Left ventricle myocardium inferior (tissue), 1 donor: ENCODE measurements around the gene ACTR3C. TPM values are rescaled to one million over a fixed set of nuclear protein-coding genes. Genes with fewer than 3 reads are reported as not detected.
"Not testable (repeated sequence)": the region's sequence is repeated elsewhere in the genome, so short reads cannot be mapped to it uniquely, and the experiment has no call there.

ENCODE experiments used
- DNase-seq: peaks from one replicate; pipeline ENCODE4 v3.0.0-alpha.2; 2020
- H3K27ac ChIP-seq: fragments of 200-600 bp; replicated peaks from 2 replicates; pipeline ENCODE4 v1.8.0; 2021
- H3K27me3 ChIP-seq: fragments of 200-600 bp; 2 replicates; pipeline ENCODE4 v1.8.0; 2021; ENCODE audit warnings: low read depth
- H3K36me3 ChIP-seq: fragments of 200-600 bp; 2 replicates; pipeline ENCODE4 v1.8.0; 2021
- H3K4me1 ChIP-seq: fragments of 200-600 bp; 2 replicates; pipeline ENCODE4 v1.8.0; 2021
- H3K4me3 ChIP-seq: fragments of 200-600 bp; 2 replicates; pipeline ENCODE4 v1.8.0; 2021; ENCODE audit warnings: mild to moderate bottlenecking, moderate library complexity
- H3K9me3 ChIP-seq: fragments of 200-600 bp; replicated peaks from 2 replicates; pipeline ENCODE4 v1.8.0; 2021
- intact Hi-C: fragments of 100-400 bp; cut with micrococcal nuclease; formaldehyde crosslinking; loops from one replicate; pipeline ENCODE4 v1.11.0; 2022
- total RNA-seq: library from RNA; stranded (reverse); fragmentation: NEBNext Ultra II Directional; extraction: Animal tissue kit (Norgen Biotek cat#: 25700); gene quantifications from one replicate; pipeline ENCODE4 v1.2.1, GENCODE V29; 2021
- TF ChIP-seq, protein P1 (sequence below): fragments of 200-600 bp; IDR thresholded peaks from 2 replicates; pipeline ENCODE4 v1.8.0; 2021; ENCODE audit warnings: antibody characterized with exemption, mild to moderate bottlenecking, borderline replicate concordance
- donor health status: DM: no; HTN: yes; CAD: no; lungs with severe emphysema.

The ACTR3C gene
- total RNA-seq, 1 donor from 2014 or later: 5.1 TPM

DNA sequence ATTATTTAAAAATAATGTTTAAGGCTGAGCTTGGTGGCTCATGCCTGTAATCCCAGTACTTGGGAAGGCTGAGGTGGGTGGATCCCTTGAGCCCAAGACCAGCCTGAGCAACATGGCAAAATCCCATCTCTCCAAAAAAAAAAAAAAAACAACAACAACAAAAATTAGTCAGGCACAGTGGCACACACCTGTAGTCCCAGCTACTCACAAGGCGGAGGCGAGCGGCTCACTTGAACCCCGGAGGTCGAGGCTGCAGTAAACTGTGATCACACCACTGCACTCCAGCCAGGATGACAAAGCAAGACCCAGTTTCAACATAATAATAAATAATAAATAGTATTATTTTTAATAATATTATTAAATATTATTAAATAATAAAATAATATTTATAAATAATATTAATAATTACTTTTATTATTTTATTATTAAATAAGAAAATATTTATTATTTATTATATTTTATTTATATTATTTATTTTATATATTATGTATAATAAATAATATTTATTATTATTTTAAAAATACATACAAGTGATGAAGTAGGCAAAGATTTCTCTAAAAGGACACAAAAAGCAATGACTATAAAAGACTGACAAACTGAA is 8.6 kb downstream of the ACTR3C start:
- H3K27ac ChIP-seq: no peak overlapping the region
- no peak for DNase-seq
- no peaks in the 10 kb centered on the region for H3K27me3 ChIP-seq
- H3K9me3 ChIP-seq: no peaks in the 10 kb centered on the region
- intact Hi-C loops: no loop called here
- no peaks in the 10 kb centered on the region for H3K4me1 ChIP-seq
- TF ChIP-seq, protein P1, sequence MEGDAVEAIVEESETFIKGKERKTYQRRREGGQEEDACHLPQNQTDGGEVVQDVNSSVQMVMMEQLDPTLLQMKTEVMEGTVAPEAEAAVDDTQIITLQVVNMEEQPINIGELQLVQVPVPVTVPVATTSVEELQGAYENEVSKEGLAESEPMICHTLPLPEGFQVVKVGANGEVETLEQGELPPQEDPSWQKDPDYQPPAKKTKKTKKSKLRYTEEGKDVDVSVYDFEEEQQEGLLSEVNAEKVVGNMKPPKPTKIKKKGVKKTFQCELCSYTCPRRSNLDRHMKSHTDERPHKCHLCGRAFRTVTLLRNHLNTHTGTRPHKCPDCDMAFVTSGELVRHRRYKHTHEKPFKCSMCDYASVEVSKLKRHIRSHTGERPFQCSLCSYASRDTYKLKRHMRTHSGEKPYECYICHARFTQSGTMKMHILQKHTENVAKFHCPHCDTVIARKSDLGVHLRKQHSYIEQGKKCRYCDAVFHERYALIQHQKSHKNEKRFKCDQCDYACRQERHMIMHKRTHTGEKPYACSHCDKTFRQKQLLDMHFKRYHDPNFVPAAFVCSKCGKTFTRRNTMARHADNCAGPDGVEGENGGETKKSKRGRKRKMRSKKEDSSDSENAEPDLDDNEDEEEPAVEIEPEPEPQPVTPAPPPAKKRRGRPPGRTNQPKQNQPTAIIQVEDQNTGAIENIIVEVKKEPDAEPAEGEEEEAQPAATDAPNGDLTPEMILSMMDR: no peak
- no peaks in the 10 kb centered on the region for H3K36me3 ChIP-seq
- H3K4me3 ChIP-seq: no peak overlapping the region

DNA sequence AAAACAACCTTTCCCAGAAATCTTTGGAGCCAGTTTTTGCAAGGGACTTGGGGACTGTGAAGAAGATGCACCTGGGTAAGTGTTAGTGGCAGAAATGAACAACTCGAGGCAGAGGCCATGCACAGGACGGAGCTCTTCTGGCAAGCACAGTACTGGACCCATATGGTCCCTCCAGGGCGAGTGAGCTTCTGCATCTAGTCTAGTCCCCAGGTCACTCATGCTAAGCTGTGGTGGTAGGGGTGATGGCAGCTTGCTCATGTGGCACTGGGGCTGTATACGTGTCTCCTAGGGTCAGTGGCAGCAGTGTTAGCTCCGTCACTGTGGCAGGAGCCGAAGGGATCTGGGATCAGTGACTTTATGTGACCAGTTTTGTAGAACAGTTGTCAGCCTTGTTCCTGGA is 9.5 kb downstream of the ACTR3C start:
- intact Hi-C loops: no loop called here
- H3K4me1 ChIP-seq: no peaks in the 10 kb centered on the region

DNA sequence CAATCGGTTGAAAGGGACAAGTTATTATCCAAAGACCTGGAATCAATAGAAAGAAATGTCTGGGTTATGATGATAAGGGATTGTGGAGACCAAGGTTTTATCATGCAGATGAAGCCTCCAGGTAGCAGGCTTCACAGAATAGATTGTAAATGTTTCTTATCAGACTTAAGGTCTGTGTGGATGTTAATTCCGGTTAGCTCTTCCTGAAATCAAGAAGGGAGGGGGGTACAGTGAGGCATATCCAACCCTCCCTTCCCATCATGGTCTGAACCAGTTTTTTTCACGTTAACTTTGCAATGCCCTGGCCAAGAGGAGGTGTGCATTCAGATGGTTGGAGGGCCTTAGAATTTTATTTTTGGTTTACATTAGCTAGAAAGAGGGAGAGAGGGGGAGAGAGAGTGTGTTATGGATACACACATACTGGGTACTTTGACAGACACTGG is 10.0 kb downstream of the ACTR3C start:
- Histone ChIP-seq H3K9me3 (no peaks in the 10 kb centered on the region), H3K36me3 (no peaks in the 10 kb centered on the region), H3K4me3 (no peak overlapping the region), H3K27ac (no peak overlapping the region), H3K27me3 (no peaks in the 10 kb centered on the region), H3K4me1 (no peaks in the 10 kb centered on the region)
- TF ChIP-seq, protein P1: no peak
- intact Hi-C loops: no loop called here
- DNase-seq: no peak

More for the DNA sequence above, 9.5 kb downstream of the ACTR3C start:
- DNase-seq: no peak
- TF ChIP-seq, protein P1: no peak
- H3K4me3 ChIP-seq: no peak overlapping the region
- H3K9me3 ChIP-seq: no peaks in the 10 kb centered on the region
- no peaks in the 10 kb centered on the region for H3K36me3 ChIP-seq
- no peaks in the 10 kb centered on the region for H3K27me3 ChIP-seq
- no peak overlapping the region for H3K27ac ChIP-seq

DNA sequence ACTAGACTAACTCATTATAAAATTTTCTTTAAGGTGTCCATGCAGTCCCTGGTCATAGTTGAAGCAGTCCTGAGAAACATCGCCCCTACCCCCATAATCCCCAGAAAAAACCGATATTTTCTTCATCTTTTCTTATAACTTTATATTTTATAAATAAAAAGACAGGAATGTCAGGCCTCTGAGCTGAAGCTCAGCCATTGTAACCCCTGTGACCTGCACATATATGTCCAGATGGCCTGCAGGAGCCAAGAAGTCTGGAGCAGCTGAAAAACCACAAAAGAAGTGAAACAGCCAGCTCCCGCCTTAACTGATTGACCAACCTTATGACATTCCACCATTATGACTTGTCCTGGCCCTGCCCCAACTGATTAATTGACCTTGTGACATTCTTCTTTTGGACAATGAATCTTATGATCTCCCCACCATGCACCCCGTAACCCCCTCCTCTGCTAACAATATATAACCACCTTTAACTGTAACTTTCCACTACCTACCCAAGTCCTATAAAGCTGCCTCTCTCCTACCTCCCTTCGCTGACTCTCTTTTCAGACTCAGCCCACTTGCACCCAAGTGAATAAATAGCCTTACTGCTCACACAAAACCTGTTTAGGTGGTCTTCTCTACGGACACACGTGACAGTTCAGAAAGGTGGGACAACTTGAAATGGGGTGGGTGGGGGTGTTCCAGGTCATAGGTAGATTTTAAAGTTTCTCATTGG is 10.5 kb downstream of the ACTR3C start:
- H3K27ac ChIP-seq, H3K27me3 ChIP-seq, intact Hi-C loops, DNase-seq, H3K4me3 ChIP-seq, H3K4me1 ChIP-seq, H3K36me3 ChIP-seq, H3K9me3 ChIP-seq: not testable (repeated sequence)

DNA sequence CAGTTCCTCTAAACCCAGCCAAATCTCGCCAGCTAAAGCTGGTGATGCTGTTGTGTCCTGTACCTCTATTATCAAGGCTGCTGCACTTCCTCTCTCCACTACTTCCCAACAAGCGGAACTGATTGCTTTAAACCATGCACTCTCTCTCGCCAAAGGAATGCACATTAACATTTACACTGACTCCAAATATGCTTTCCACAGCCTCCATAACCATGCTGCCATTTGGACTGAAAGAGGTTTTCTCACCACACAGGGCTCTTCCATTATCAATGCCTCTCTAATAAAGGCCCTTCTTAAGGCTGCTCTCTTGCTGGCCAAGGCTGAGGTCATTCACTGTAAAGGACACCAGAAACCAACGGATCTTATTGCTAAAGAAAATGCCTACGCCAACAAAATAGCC is 11.6 kb downstream of the ACTR3C start:
- H3K27me3 ChIP-seq: no peaks in the 10 kb centered on the region
- no peaks in the 10 kb centered on the region for H3K9me3 ChIP-seq
- H3K27ac ChIP-seq: no peak overlapping the region
- H3K36me3 ChIP-seq: no peaks in the 10 kb centered on the region
- no peaks in the 10 kb centered on the region for H3K4me1 ChIP-seq
- intact Hi-C loops: no loop called here
- DNase-seq: no peak
- TF ChIP-seq, protein P1: no peak
- no peak overlapping the region for H3K4me3 ChIP-seq

DNA sequence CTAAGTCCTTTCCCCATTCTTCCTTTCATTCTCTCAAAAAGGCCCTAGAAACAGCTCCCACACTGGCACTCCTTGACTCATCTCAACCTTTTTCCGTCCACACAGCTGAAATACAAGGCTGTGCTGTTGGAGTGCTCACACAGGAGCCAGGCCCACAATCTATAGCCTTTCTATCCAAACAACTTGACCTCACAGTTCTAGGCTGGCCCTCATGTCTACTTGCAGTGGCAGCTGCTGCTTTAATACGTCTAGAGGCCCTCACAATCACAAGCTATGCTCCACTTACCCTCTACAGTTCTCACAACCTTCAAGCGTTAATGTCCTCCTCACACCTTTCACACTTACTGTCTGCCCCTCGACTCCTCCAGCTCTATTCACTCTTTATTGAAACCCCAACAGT is 12.2 kb downstream of the ACTR3C start:
- TF ChIP-seq, protein P1: no peak
- H3K36me3 ChIP-seq: no peaks in the 10 kb centered on the region

More for the DNA sequence above, 12.2 kb downstream of the ACTR3C start:
- Histone ChIP-seq H3K4me3 (no peak overlapping the region), H3K27ac (no peak overlapping the region), H3K4me1 (no peaks in the 10 kb centered on the region), H3K9me3 (no peaks in the 10 kb centered on the region), H3K27me3 (no peaks in the 10 kb centered on the region)
- intact Hi-C loops: no loop called here
- DNase-seq: no peak
